Measurements from ENCODE around the gene SYK.

The SYK gene

GRCh38 chr9:90946982-90947381 is 145.4 kb downstream of the SYK start:
- CTCF ChIA-PET = no interaction called here
- POLR2A ChIA-PET = no interaction called here
- TF ChIP-seq ZNF384 (IDR thresholded peaks at IDR 0.05) = no peak
- TF ChIP-seq, protein P1, sequence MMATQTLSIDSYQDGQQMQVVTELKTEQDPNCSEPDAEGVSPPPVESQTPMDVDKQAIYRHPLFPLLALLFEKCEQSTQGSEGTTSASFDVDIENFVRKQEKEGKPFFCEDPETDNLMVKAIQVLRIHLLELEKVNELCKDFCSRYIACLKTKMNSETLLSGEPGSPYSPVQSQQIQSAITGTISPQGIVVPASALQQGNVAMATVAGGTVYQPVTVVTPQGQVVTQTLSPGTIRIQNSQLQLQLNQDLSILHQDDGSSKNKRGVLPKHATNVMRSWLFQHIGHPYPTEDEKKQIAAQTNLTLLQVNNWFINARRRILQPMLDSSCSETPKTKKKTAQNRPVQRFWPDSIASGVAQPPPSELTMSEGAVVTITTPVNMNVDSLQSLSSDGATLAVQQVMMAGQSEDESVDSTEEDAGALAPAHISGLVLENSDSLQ (IDR thresholded peaks at IDR 0.05) = no peak
- TF ChIP-seq CTBP1 (IDR thresholded peaks at IDR 0.05; ENCODE audit: borderline replicate concordance) = no peak
- no peak for TF ChIP-seq SP1 (IDR thresholded peaks at IDR 0.05)
- TF ChIP-seq FOXM1 (IDR thresholded peaks at IDR 0.05; ENCODE audit: borderline replicate concordance) = no peak
- no peak for DNase-seq (ENCODE audit: extremely low spot score)

Data from HEK293T (cell line).